Measurements from ENCODE around the gene PNLIPRP3.

The PNLIPRP3 gene

GRCh38 chr10:116470768-116471415, 43.2 kb downstream of the PNLIPRP3 start:
- Histone ChIP-seq H3K4me2 (ENCODE audit: low read depth, low read length) (no peak overlapping the region), H3K4me1 (ENCODE audit: low read length) (peaks cover 16% of the 10 kb centered on the region), H3F3A (ENCODE audit: insufficient read depth, low read length) (peaks cover 13% of the 10 kb centered on the region), H3K9me3 (replicated peaks; ENCODE audit: insufficient read depth, low read length) (no peaks in the 10 kb centered on the region), H3K27ac (ENCODE audit: low read length) (no peak overlapping the region), H3K4me3 (ENCODE audit: low read length) (no peak overlapping the region), H3K27me3 (replicated peaks; ENCODE audit: insufficient read depth, low read length) (no peaks in the 10 kb centered on the region), H3K9me2 (replicated peaks; ENCODE audit: insufficient read depth, low read length) (no peaks in the 10 kb centered on the region), H3K79me2 (ENCODE audit: low read length) (no peaks in the 10 kb centered on the region), H4K20me1 (ENCODE audit: insufficient read depth, low read length) (no peaks in the 10 kb centered on the region), H2AFZ (ENCODE audit: low read length) (no peak overlapping the region), H3K36me3 (replicated peaks; ENCODE audit: insufficient read depth, low read length) (no peaks in the 10 kb centered on the region), H3K9ac (ENCODE audit: low read length) (no peak overlapping the region)
- TF ChIP-seq EZH2phosphoT487 (IDR thresholded peaks at IDR 0.05; ENCODE audit: low read length) = no peak
- TF ChIP-seq, protein P1, sequence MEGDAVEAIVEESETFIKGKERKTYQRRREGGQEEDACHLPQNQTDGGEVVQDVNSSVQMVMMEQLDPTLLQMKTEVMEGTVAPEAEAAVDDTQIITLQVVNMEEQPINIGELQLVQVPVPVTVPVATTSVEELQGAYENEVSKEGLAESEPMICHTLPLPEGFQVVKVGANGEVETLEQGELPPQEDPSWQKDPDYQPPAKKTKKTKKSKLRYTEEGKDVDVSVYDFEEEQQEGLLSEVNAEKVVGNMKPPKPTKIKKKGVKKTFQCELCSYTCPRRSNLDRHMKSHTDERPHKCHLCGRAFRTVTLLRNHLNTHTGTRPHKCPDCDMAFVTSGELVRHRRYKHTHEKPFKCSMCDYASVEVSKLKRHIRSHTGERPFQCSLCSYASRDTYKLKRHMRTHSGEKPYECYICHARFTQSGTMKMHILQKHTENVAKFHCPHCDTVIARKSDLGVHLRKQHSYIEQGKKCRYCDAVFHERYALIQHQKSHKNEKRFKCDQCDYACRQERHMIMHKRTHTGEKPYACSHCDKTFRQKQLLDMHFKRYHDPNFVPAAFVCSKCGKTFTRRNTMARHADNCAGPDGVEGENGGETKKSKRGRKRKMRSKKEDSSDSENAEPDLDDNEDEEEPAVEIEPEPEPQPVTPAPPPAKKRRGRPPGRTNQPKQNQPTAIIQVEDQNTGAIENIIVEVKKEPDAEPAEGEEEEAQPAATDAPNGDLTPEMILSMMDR (IDR thresholded peaks at IDR 0.05; ENCODE audit: low read length) = peak; percentile 70
- TF ChIP-seq EZH2 (optimal IDR thresholded peaks at IDR 0.05; ENCODE audit: low read depth, low read length) = no peak
- peak; percentile 49 for DNase-seq

DNA sequence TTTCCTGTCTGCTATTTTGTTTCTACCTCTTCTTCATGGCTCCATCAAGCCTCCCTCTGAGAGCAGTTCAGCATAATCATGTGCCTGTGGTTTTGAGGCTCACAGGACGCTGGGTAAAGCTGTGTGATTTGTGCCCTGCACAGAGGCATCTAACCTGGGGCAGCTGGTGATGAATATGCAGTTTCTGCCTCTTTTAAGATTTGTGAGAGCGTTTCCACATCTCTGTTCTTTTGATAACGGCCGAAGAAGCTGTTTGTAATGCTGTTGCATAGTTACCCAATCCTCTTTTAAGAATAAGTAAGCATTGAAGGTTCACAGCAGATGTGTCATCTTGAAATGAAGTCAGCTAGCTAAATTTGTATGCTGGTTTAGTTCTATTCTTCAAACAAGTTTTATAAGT, 45.2 kb downstream of the PNLIPRP3 start:
- TF ChIP-seq EZH2 (optimal IDR thresholded peaks at IDR 0.05; ENCODE audit: low read depth, low read length) = no peak
- TF ChIP-seq EZH2phosphoT487 (IDR thresholded peaks at IDR 0.05; ENCODE audit: low read length) = no peak
- TF ChIP-seq, protein P1 (IDR thresholded peaks at IDR 0.05; ENCODE audit: low read length) = no peak
- Histone ChIP-seq H3K79me2 (ENCODE audit: low read length) (no peaks in the 10 kb centered on the region), H3F3A (ENCODE audit: insufficient read depth, low read length) (peaks cover 13% of the 10 kb centered on the region), H3K4me2 (ENCODE audit: low read depth, low read length) (peak overlapping the region; percentile 54), H3K4me3 (ENCODE audit: low read length) (no peak overlapping the region), H3K27me3 (replicated peaks; ENCODE audit: insufficient read depth, low read length) (no peaks in the 10 kb centered on the region), H2AFZ (ENCODE audit: low read length) (peak overlapping the region; percentile 65), H3K36me3 (replicated peaks; ENCODE audit: insufficient read depth, low read length) (no peaks in the 10 kb centered on the region), H3K27ac (ENCODE audit: low read length) (peak overlapping the region; percentile 70), H3K9me3 (replicated peaks; ENCODE audit: insufficient read depth, low read length) (no peaks in the 10 kb centered on the region), H4K20me1 (ENCODE audit: insufficient read depth, low read length) (no peaks in the 10 kb centered on the region), H3K4me1 (ENCODE audit: low read length) (peaks cover 22% of the 10 kb centered on the region), H3K9me2 (replicated peaks; ENCODE audit: insufficient read depth, low read length) (no peaks in the 10 kb centered on the region), H3K9ac (ENCODE audit: low read length) (peak overlapping the region; percentile 28; the same call in 1 of the 2 replicates)
- DNase-seq = peak; percentile 91

- Histone ChIP-seq H2AFZ (ENCODE audit: low read length) (no peak overlapping the region), H3K9me3 (replicated peaks; ENCODE audit: insufficient read depth, low read length) (no peaks in the 10 kb centered on the region), H3K9ac (ENCODE audit: low read length) (no peak overlapping the region), H3K79me2 (ENCODE audit: low read length) (no peaks in the 10 kb centered on the region), H3K4me1 (ENCODE audit: low read length) (peaks cover 30% of the 10 kb centered on the region), H3K9me2 (replicated peaks; ENCODE audit: insufficient read depth, low read length) (no peaks in the 10 kb centered on the region), H3K27me3 (replicated peaks; ENCODE audit: insufficient read depth, low read length) (no peaks in the 10 kb centered on the region), H3K4me2 (ENCODE audit: low read depth, low read length) (no peak overlapping the region), H3F3A (ENCODE audit: insufficient read depth, low read length) (peaks cover 13% of the 10 kb centered on the region), H3K36me3 (replicated peaks; ENCODE audit: insufficient read depth, low read length) (no peaks in the 10 kb centered on the region), H3K27ac (ENCODE audit: low read length) (no peak overlapping the region), H4K20me1 (ENCODE audit: insufficient read depth, low read length) (no peaks in the 10 kb centered on the region), H3K4me3 (ENCODE audit: low read length) (no peak overlapping the region)
- no peak for DNase-seq
- TF ChIP-seq, protein P1 (IDR thresholded peaks at IDR 0.05; ENCODE audit: low read length) = no peak
- no peak for TF ChIP-seq EZH2phosphoT487 (IDR thresholded peaks at IDR 0.05; ENCODE audit: low read length)
- no peak for TF ChIP-seq EZH2 (optimal IDR thresholded peaks at IDR 0.05; ENCODE audit: low read depth, low read length)
These were observed 48.2 kb downstream of the PNLIPRP3 start for GRCh38 chr10:116475866-116476265.
